ENCODE results near the gene CEP89. TPM values are rescaled to one million over a fixed set of nuclear protein-coding genes. Genes with fewer than 3 reads are reported as not detected.

The CEP89 gene
- total RNA-seq, 1 donor from 2014 or later = 32.9 TPM

Other genes starting within 250 kb of the CEP89 start
- 0.37 and 0.78 TPM in 2 replicates for gene SLC7A9, start 102.2 kb downstream of the CEP89 start, total RNA-seq
- 4.1 and 5.5 TPM in 2 replicates for gene FAAP24, start 284 bp upstream of the CEP89 start, total RNA-seq
- 4.0 and 4.9 TPM in 2 replicates for gene RHPN2, start 92.9 kb upstream of the CEP89 start, total RNA-seq
- 8.2 and 9.4 TPM in 2 replicates for gene GPATCH1, start 109.2 kb upstream of the CEP89 start, total RNA-seq
- not detected in 2 replicates for gene WDR88, start 160.2 kb upstream of the CEP89 start, total RNA-seq
- 49.8 and 52.3 TPM in 2 replicates for gene LRP3, start 222.4 kb upstream of the CEP89 start, total RNA-seq

Measured in osteocyte (in vitro differentiated cells).